DMS153 treated with DMSO at 0.1 percent for 48 hours (cell line): ENCODE measurements around the gene DDI2.
"Not testable (repeated sequence)": the region's sequence is repeated elsewhere in the genome, so short reads cannot be mapped to it uniquely, and the experiment has no call there.

Experiments
- DNase-seq: peaks from one replicate; lab custom pipeline; 2025; ENCODE audit not compliant: unreplicated experiment; lab: John Stamatoyannopoulos, UW

DDI2 gene

GRCh38 chr1:15633756-15634420 lies 16.6 kb downstream of the DDI2 start:
- DNase-seq = no peak

GRCh38 chr1:15636436-15636835 lies 19.2 kb downstream of the DDI2 start:
- no peak for DNase-seq

DNA sequence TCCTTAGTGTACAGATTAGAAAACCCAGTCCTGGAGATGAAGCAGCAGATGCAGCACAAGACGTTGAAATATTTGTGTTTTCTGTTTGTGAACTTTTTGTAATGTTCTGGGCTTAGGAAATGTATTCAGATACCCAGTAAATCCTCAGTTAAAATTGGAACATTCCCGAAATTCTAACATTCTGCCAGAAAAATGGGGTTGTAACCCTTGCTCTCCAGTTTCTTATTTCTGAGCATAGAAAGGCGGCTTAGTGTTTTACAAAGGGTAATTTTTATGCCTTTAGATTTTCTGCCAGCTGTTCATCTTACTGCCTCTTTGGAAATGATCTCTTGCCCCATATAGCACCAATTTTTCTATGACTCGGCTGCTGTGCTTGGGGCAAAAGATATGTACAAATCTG lies 20.6 kb downstream of the DDI2 start:
- DNase-seq = no peak

GRCh38 chr1:15639262-15639661 lies 22.0 kb downstream of the DDI2 start:
- DNase-seq = no peak

DNA sequence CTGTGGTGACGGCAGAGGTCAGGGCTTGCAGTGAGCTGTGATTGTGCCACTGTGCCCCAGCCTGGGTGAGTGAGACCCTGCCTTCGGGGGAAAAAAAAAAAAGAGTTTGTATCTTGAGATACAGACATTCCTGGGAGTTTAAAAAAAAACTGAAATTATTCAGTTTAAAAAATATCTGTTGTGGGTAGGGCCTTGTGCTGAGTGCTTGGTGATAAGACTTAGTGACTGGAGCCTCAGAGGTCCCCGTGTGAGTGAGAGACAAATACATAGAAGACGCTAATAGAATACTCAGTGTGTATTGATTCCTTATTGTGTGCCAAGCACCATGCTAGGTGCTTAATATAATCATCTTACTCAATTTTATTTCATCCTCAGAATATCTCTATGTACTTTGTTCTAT lies 22.7 kb downstream of the DDI2 start:
- DNase-seq = no peak

- no peak for DNase-seq
Observed at GRCh38 chr1:15640667-15641066, 23.4 kb downstream of the DDI2 start.

DNA sequence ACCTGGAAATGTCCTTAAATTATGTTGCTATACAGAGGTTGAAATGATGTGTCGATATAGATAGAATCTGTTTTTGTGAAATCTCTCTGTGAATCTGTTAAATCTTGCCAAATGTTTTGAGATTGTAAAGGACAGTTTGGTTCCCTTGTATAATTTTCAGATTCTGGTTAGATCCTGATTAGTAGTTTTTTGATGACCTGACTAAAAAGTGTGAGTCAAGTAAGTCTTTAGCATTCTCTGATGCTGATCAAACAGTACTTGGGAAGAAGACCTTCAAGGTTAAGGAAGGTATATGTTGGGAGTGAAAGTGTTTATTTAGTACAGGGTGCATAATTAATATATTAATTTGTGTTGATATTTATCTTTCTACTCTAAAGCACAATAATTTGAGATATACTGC lies 32.7 kb downstream of the DDI2 start:
- DNase-seq = no peak

DNA sequence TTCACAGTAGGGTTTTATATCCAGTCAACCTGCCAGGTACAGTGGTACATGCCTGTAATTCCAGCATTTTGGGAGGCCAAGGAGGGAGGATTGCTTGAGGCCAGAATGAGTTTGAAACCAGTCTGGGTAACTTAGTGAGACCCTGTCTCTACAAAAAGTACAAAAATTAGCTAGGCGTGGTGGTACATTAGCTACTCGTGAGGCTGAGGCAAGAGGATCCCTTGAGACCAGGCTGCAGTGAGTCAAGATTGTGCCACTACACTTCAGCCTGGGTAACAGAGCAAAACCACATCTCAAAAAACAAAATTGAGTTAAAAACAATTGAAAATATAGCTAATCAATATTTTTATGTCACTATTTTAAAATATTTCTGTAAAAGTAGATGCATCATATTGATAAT lies 33.2 kb downstream of the DDI2 start:
- DNase-seq = no peak

DNA sequence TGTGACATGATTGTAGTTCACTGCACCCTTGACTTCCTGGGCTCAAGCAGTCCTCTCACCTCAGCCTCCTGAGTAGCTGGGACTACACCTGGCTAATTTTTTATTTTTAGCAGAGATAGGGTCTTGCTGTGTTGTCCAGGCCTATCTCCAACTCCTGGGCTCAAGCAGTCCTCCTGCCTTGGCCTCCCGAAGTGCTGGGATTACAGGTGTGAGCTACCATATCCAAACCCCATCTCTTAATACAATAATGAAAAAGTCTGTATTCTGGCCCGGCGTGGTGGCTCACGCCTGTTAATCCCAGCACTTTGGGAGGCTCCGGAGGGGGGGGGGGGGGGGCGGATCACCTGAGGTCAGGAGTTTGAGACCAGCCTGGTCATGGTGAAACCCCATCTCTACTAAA lies 34.9 kb downstream of the DDI2 start:
- DNase-seq = not testable (repeated sequence)

DNA sequence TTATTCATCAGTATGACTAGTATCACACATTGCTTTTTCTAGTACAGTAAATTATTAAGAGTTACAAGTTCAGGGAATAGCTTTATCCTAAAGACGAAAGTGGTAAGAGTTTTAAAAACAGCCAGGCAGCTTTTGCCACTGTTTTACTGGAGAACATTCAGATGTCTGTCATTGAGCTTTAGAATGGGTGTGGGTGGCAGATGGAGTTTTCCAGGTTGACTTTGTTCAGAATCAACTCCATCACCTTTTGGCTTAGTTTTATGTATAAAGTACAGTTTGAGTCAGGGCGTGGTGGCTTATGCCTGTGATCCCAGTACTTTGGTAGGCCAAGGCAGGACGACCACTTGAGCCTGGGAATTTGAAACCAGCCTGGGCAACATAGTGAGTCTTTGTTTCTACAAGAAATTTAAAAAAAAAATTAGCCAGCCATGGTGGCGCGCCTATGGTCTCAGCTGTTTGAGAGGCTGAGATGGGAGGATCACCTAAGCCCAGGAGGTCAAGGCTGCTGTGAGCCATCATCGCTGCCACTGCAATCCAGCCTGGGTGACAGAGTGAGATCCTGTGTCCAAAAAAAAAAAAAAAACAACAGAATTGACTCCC lies 36.9 kb downstream of the DDI2 start:
- DNase-seq = no peak

DNA sequence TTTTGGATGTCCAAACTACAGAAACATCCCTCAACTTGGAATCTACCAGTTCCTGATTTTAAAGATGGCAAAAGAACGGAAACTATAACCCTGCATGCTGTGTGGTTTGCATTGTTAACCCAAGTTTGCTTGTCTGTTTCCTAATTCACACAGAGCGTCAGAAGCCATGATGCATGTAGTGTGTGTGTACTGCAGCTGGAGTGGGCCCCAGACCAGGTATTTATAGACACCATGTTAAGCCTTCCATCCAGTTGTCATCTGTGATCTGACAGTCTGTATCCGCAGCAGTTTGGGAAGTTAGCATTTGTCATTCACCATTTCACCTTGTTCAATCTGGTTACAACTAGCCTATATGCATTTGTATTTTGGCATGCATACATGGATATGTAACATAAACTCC lies 39.2 kb downstream of the DDI2 start:
- DNase-seq = no peak

DNA sequence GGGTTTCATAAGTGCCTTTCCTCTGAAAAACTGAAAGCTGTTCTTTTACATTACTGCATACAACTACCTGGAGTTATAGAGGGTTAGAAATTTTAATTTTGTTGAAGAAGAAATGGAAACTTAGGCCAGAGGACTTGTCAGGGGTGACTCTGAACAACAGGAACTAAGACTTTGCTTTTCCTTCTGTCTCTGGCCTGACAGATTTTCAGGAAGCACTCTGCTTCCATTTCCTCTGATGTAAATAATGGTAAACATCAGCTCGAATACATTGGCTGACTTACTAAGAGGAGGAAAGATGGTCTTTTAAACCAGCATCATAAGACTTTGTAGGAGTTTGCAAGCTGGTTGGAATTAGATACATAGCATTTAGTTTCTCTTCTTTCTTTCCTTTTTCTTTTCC lies 39.8 kb downstream of the DDI2 start:
- DNase-seq = no peak

DNA sequence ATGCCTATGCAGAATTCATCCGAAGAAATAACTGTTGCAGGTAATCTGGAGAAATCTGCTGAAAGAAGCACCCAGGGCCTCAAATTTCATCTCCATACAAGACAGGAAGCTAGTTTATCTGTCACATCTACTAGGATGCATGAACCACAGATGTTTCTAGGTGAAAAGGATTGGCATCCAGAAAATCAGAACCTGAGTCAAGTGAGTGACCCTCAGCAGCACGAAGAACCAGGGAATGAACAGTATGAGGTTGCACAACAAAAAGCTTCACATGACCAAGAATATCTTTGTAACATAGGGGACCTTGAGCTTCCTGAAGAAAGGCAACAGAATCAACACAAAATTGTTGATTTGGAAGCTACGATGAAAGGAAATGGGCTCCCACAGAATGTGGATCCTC lies 42.9 kb downstream of the DDI2 start:
- no peak for DNase-seq

DNA sequence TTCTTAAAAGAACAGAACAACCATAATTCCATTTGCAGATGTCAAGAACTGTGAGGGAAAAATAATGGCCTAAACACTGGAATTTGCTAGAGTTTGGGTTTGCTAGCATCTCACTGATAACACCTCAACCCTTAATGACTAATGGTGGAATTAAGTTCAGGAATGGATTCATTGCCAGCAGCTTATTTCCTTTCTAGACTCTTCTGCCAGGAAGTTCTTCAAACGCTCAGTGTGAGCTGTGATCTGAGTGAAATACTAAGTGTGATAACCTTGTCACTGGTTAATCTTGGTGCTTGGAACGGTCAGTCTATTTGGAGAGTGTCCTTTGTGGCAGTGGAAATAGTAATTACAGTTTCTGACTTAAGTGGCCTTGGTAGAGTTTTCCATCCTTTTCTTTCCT lies 45.2 kb downstream of the DDI2 start:
- DNase-seq = no peak

DNA sequence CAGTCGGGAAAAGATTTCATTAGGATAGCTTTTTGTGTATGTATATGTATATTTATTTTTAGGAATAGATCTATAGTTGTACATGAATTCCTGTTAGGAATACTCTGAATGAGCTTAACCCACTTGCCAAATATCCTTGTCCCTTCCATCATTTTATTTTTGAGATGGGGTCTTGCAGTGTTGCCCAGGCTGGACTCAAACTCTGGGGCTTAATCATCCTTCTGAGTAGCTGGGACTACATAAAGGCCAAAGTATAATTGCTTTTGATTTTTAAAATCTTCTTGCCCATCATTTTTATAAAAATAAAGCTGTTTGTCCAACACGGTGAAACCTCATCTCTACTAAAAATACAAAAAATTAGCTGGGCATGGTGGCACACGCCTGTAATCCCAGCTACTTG lies 46.7 kb downstream of the DDI2 start:
- no peak for DNase-seq

- no peak for DNase-seq
Observed at GRCh38 chr1:15667362-15667761, 50.1 kb downstream of the DDI2 start.

DNA sequence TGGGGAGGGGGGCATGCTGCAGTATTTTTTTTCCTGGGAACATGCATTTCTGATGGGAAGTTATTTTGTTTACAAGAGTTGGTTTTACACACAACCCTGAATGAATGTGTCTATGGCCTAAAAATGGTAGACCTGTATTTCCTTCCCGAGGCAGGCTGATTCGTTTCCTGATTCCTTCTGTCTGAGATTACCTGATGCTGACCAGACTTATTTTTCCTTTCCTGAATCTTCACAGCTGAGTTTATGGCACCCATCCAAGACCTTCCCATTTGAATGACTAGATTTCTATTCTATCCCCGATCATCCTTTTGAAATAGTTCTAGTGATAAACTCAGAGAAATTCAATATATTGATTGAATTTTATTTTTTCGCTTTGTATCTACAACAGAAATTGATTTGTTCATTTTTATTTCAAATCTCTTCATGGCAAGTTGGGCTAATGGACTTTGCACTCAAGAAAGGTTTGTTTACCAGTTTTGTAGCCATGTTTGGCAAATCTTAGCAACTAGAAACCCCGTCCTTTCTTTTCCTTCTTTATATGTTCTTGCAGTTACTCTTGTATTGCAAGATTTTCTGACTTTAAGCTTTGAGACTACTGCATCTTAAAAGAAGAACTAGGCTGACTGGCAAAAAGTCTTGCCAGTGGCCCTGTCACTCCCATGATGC lies 51.0 kb downstream of the DDI2 start:
- no peak for DNase-seq

GRCh38 chr1:15669074-15669473 lies 51.8 kb downstream of the DDI2 start:
- DNase-seq = no peak

DNA sequence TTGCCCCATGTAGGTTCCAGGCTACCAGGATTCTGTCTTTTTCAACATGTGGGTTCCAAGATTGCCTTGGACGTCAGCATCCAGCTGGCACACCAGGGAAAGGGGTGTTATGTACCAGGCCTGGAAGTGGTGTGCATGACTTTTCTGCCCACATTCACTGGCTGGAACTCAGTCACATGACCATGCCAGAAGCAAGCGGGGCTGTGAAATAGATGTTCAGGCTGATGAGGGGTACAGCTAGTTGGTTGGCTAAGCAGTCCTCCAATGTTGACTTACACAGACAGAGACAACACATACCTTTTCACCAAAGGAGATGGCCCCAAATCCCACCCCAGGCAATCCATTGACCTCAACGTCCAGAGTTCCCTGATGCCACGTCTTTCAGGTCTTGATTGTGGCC lies 52.6 kb downstream of the DDI2 start:
- no peak for DNase-seq

DNA sequence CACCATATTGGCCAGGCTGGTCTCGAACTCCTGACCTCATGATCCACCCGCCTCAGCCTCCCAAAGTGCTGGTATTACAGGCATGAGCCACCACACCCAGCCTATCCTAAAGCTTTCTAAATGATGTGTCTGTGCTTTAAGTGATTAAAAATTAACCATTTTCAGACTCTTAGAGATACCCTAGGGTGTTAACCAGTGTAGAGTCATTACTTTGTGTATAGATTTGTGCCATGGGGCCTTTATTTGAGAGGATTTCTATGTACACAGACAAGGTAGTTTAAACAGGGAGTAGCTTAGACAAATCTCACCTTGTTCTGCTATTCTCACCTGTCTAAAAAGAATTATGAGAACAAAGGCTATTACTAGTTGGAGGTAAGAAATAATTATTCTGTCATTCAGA lies 54.2 kb downstream of the DDI2 start:
- no peak for DNase-seq

DNA sequence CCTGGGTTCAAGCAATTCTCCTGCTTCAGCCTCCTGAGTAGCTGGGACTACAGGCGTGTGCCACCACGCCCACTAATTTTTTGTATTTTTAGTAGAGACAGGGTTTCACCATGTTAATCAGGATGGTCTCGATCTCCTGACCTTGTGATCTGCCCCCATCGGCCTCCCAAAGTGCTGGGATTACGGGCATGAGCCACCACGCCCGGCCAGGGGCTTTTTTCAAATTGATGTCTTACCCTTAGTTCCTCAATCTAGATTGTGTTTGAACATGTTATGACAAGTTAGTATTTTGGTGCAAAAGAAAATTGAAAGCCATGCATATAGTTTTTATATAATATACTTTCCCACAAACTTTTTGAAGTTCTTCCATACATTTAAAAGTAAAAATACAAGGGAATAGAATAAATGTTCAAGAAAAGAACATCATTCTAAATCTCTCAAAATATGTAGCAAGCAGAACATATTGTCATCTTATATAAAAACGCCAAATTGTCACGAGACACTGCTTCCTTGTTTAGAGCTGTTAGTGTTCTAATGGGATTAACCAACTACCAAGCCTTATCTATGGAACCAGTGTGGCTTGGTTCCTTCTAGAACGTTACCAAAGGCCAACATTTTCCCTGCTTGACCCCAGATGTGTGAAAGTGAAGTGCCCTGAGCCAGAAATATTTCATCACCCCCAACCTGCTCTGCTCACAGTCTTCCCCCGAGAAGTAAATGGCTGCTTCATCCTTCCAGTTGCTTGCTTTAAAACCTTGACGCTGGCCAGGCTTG lies 57.3 kb downstream of the DDI2 start:
- DNase-seq = no peak

DNA sequence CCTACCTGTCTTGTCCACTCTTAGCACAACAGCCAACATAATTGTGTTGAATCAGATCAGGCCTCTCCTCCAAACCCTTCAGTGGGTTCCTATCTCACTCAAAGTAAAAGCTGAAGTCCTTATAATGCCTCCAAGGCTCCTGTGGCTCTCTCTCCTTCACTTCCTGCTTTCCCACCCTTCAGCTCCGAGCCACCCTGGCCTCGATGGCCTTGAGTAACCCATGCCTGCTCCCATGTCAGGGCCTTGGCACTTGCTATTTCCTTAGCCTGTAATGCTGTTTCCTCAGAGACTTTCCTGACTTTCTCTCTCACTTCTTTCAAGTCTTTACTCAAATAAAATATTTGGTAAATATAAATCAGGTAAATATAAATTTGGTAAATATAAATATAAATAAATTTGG lies 58.8 kb downstream of the DDI2 start:
- DNase-seq = no peak
